NCI-H1694 treated with DMSO at 0.1 percent for 48 hours (cell line): ENCODE results near the gene FGB.

ENCODE experiments used
- DNase-seq: peaks from one replicate; lab custom pipeline; 2025; lab: John Stamatoyannopoulos, UW

The FGB gene

GRCh38 chr4:154562697-154563254 is at the start of gene FGB:
FGB (plus strand) TSS chr4:154563011; CDS start chr4:154563019, 8 bp downstream.
- DNase-seq, result no peak

- DNase-seq, result no peak
Observed at GRCh38 chr4:154516318-154517029, 46.3 kb upstream of the FGB start.

- no peak for DNase-seq
Observed at GRCh38 chr4:154517591-154517990, 45.2 kb upstream of the FGB start.

GRCh38 chr4:154519214-154519613 is 43.6 kb upstream of the FGB start:
- no peak for DNase-seq

GRCh38 chr4:154521607-154522006 is 41.2 kb upstream of the FGB start:
- no peak for DNase-seq

GRCh38 chr4:154526151-154526550 is 36.7 kb upstream of the FGB start:
- no peak for DNase-seq

- DNase-seq, result no peak
Observed at GRCh38 chr4:154527308-154527707, 35.5 kb upstream of the FGB start.

- no peak for DNase-seq
Observed at GRCh38 chr4:154528869-154529268, 33.9 kb upstream of the FGB start.

GRCh38 chr4:154529728-154530519 is 32.9 kb upstream of the FGB start:
- DNase-seq, result no peak

- DNase-seq, result no peak
Observed at GRCh38 chr4:154534296-154534695, 28.5 kb upstream of the FGB start.

GRCh38 chr4:154542271-154542879 is 20.4 kb upstream of the FGB start:
- no peak for DNase-seq

- no peak for DNase-seq
Observed at GRCh38 chr4:154545689-154546088, 17.1 kb upstream of the FGB start.

- peak; percentile 84 for DNase-seq
Observed at GRCh38 chr4:154549894-154550790, 12.7 kb upstream of the FGB start, which contains the start of gene PLRG1. PLRG1 (minus strand) TSS chr4:154550400; CDS start chr4:154550308, 92 bp downstream.

- peak; percentile 18 for DNase-seq
Observed at GRCh38 chr4:154551872-154552686, 10.7 kb upstream of the FGB start.

GRCh38 chr4:154559141-154559493 is 3.7 kb upstream of the FGB start:
- DNase-seq, result no peak

- no peak for DNase-seq
Observed at GRCh38 chr4:154559494-154560418, 3.1 kb upstream of the FGB start.

- no peak for DNase-seq
Observed at GRCh38 chr4:154560419-154560801, 2.4 kb upstream of the FGB start.

- DNase-seq, result no peak
Observed at GRCh38 chr4:154560824-154561231, 2.0 kb upstream of the FGB start.

GRCh38 chr4:154564311-154564710 is 1.5 kb downstream of the FGB start:
- DNase-seq, result no peak

- no peak for DNase-seq
Observed at GRCh38 chr4:154565704-154566103, 2.9 kb downstream of the FGB start.
